Measurements from ENCODE around the gene BTNL2. TPM values are rescaled to one million over a fixed set of nuclear protein-coding genes. Genes with fewer than 3 reads are reported as not detected.
A peak's percentile ranks its signal among the peaks of the same experiment; 100 is the strongest.

BTNL2 gene
- total RNA-seq, 1 donor from 2014 or later, result not detected

DNA sequence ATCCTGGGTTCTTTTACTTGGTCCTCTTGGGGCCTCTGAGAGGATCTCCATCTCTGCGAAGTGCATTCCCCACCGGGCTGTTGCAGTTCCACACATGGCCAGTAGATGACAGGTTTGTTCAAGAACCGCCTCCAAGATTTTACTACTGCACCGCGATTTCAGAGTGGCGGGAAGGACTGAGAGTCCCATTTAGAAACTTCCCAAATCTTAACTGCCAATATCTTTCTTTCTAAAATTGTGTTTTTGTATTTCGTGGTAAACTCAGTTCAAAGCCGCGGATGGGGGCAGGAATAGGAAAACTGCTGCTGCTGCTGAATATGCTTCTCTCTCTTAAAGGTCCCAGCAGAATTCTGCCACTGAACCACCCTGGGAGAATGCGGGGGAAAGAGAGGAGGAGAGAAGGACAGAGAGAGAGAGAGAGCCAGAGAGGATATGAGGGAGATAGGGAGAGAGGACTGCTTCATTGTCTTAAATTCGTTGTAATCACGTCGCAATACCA lies 8.6 kb upstream of the BTNL2 start:
- ATAC-seq (peak; percentile 93), DNase-seq (ENCODE audit: low spot score) (peak; percentile 70)

DNA sequence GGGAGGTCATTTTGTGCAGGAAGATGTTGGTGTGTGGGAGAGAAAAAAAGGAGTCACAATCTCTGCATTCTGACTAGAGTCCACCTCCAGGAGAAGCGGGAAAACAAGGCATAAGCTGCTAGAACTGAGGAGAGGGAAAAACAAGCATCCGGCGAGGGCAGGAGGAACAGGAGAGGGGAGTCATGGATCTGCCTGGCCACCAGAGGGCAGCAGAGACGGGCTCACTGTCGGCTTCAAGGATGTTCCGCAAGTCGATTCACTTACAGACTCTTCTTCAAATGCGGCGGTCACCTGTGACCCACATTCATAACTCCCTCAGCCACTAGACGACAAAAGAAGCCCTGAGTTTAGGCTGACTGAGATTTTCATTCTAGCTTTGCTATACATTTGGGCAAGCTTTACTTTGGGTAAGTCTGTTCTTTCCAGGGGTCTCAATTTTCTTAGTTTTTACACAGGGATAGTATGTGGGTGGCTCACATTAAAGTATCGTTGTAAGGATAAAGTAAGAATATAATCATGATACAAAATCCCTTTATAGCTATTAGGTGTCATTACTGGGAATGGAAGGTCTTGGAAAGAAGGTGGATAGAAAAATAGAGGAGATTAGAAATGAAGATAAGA lies 6.6 kb upstream of the BTNL2 start:
- ATAC-seq, result peak; percentile 91
- DNase-seq (ENCODE audit: low spot score), result peak; percentile 74

DNA sequence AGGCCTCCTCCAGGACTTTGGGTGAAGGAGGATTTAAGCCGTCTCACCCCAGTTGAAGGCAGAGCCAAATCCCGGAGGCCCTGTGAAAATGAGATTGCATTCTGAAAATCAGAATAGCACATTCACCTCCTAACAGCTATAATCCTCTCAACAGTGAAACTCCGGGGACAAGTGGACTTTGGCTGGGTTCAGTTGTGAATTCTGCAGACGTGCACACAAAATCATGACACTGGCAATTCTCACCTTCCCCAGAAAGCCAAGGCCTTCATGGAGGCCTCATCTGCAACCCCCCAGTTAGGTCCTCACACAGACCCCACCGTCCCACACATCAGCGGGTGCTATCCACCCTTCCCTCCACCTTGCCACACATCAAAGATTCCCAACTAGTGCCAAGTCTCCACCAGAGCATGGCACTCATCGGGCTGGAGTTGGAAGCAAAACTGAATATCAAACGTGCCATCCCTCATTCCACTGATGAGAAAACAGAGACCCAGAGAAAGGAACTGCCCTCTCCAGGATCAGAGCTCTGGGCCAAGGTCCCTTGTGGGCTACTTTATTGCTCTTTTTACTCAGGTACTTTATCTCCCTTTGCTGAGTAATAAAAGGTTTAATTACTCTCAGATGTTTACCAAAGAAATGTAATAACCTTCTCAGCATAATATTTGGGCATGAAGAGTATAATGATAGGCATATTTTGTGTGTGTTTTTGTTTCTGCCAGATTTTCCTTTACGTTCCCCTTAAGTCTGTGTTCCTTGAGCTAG lies 4.8 kb upstream of the BTNL2 start:
- ATAC-seq (no peak), DNase-seq (ENCODE audit: low spot score) (no peak)

DNA sequence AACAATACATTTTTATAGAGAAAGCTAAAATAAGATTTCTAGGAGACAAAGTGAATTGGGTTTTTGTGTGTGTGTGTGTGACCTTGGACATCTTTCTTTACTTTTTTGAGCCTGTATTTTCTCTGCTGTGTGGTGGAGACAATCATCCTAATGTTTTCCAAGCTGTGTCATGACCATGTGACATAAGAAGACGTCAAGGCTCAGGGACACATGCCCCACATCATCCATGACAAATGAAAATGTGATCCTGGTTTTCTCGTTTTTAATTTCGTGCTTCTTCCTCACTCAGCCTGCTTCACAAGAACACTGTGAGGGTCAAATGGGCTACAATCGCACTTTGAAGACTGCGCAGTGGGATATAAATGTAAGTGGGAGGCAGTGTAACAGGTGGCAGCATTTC lies 3.9 kb upstream of the BTNL2 start:
- ATAC-seq, result no peak

DNA sequence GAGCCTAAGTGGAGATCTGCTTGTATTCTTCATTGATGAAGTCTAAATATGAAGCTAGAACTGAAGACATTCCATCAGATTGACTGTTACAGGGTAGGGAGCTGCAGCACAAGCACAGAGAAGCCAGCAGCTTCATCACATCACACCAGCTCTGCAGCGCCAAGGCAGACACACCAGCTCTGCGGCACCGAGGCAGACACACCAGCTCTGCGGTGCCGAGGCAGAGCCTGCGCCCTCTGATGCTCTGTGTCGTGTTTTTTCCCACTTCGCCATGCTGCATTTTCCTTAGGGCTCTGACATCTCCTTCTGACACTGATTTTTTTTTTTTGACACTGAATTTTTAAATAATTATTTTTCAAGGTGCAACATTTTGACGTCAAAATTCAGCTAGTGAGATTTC lies 784 bp downstream of the BTNL2 start:
- no peak for DNase-seq (ENCODE audit: low spot score)

More for the DNA sequence above, 3.9 kb upstream of the BTNL2 start:
- no peak for DNase-seq (ENCODE audit: low spot score)

DNA sequence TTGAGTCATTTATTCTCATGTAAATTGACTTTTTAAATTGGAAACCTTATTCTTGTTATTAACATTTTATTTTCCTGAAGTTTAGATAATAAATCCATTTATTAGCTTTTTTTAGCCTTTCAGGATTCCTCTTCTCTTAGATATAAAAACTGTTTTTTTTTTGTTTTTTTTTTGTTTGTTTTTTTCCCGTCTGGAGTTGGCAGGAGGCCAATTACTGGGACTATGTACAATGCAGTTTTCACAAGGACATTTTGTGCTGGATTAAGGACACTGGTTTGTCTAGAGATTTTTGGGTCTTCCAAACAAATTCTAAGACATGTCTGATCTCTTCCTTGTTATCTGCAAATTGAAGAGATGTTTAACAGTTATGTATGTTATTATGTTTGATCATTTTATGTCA lies 1.3 kb downstream of the BTNL2 start:
- no peak for ATAC-seq
- DNase-seq (ENCODE audit: low spot score), result no peak

More for the DNA sequence above, 784 bp downstream of the BTNL2 start:
- ATAC-seq, result no peak

DNA sequence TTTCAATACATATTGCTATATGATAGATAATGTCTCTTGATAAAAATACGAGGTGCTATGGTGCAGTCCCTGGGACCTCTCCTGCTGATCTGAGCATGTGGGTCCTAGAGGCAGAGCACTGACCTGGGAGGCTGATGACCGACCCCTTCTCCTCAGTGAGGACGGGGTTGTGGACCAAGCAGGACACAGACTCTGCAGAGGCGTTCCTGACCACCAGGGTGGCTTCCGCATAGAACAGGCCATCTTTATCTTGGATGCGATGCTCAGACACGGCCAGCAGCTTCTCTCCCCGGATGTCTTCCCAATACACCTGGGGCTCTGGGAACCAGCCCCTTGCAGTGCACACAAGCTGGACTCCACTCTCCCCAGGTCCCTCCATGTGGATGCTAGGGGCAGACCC lies 4.2 kb downstream of the BTNL2 start:
- DNase-seq (ENCODE audit: low spot score) (no peak), ATAC-seq (no peak)

DNA sequence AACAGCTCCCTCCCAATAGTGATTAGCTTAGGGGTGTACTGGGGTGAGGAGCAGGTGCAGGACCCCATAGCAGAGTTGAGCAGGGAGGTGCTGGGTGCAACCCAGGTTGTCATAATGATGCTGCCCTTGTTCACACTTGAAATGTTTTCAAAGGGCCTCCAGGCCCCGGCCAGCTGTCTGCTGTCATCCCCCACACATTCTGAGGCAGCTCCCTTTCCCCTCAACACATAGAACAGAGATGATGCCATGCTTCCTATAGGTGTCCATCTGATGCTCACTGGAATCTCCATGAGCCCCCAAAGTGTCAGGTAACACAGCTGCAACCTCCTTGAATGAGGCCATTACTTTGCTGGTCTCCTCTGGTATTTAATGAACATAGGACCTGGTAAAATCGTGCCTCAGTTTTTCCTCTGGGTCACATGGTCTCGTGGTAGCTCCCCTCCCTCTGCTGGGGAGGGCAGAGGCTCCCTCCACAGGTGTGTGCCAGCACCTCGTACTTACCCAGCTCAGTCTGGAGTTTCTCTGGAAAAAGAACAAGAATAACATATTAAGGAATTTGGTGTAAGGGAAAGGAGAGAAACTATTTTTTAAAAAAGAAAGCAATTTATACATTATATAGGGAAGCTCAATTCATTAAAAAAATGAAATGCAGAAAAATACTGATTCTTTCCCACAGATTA lies 5.6 kb downstream of the BTNL2 start:
- no peak for DNase-seq (ENCODE audit: low spot score)
- no peak for ATAC-seq

DNA sequence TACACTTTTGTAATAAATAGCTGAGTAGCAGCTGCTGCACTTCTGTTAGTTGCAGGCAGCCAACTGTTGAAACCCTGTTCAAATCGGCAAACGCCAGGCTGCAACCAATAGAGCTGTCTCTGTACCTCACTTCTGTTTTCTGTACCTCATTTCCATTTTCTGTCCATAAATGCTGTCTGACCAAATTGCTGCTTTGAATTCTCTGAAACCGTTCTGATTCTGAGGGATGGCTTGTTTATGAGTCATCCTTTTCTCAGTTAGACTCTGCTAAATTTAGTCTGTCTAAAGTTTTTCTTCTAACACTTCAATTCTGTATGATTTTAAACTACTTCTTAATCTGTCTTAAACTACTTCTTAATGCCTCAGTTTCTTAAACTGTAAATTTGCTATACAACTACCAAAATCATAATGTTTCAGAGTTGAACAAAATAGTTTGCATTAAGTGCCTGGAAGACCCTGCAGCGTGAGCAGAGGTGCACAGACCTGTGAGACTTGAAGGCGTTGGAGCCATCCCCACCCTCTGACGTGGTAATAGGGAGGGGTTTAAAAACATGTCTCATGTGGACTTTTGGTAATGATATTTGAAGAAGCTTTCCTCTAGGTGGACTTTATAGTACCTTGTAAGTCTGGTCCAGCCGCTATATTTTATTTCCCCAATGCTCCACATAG lies 9.6 kb downstream of the BTNL2 start:
- no peak for DNase-seq (ENCODE audit: low spot score)
- ATAC-seq, result no peak

DNA sequence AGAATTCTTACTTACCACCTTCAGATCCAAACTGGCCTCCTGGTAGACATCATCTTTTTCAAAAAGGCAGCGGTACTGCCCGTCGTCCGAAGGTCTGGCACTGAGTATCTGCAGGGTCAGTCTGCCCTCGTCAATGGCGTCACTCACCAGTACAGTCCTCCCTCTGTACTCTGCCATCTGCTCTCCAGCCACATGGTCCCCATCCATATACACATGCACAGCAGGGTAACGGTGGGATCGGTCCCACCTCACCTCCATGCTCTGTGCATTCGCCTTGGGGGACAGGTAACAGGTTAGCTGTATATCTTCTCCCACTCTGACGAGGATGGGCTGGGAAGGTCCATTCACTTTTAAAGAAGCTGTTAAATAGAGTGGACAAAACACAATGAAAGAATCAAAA lies 11.0 kb downstream of the BTNL2 start:
- DNase-seq (ENCODE audit: low spot score), result no peak
- no peak for ATAC-seq

DNA sequence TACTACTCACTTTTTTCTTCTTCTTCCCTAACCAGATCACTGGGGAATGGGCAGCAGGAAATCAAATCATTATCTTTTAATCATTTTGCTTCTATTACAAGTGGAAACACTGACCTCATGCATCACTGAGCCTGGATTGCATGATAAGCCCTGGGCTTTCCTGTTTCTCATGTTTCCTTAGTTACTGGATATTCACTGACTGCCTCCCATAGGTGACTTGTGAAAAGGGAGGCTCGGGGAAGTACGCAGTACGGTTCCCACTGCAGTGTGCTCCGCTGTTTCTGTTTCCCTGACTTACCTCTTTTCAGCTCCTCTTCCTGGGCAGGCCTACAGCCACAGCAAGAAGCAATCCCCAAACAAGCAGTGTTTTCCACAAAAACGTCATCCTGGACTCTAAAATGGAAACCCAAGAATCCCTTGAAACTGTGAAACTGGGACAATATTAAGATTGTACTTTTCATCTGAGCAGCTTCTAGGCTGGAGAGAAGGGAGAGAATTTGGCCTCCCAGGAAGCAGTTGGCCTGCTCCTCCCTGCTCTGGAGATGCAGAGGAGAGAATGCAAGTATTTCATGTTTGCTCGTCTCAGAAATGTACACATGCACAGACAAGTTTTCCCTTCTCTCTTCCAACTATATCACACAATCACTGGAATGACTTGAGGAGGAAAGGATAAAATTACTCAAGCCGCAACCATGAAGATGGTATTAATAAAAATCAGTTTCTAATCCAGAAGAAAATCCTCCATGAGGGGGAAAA lies 13.1 kb downstream of the BTNL2 start:
- no peak for DNase-seq (ENCODE audit: low spot score)

DNA sequence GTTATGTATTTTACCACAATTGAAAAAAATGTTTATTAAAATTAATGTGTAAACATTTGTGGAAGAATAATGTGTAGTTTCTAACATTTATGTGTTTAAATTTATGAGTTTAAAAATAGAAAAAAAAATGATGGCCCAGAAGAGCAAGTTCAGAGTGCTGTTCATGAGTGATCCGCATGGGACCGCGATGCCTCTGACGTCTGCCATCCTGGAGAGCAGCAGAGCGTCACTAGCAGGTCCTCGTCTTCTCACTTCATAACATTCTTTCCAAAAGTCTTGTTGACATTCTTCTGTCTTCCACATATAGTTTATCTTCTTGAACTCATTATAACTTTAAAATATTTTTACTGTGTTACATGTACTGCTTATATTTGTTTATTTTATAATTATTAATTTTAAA lies 15.5 kb downstream of the BTNL2 start:
- DNase-seq (ENCODE audit: low spot score), result no peak
- ATAC-seq, result no peak

More for the DNA sequence above, 13.1 kb downstream of the BTNL2 start:
- ATAC-seq, result peak; percentile 19

DNA sequence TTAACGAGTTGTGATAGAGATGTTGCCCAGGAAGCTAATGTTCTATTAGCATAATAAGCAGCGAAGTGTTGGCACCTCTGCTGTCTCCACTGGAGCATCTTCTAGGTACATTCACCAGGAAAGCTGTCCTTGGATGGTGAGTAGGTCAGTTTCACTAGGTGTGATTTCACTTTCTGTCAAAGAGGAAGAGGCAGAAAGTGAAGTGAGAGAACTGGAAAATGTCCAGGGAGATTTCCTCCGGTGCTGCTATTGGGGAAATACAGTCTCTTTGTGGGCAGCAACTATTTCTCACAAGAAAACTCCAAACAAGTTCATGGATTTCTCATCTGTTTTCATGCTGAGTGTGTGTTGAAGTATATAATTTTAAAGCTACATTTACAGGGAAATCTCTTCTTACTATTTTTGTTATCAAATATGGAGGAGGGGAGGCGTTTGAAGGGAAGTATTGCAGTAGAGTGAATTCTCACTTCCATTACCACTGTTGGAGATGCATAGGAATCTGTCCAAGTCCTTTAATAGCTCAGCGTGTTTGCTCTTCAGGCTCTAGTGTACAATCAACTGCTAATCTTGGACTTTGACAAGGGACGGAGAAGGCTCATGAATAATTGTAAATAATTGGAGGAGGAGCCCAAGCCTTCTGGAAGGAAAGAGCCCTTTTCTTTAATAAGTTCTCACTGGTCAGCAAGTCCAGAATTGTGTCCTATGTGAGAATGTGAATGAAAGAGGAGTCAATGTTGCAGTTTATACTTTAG lies 19.2 kb downstream of the BTNL2 start:
- no peak for ATAC-seq
- no peak for DNase-seq (ENCODE audit: low spot score)

DNA sequence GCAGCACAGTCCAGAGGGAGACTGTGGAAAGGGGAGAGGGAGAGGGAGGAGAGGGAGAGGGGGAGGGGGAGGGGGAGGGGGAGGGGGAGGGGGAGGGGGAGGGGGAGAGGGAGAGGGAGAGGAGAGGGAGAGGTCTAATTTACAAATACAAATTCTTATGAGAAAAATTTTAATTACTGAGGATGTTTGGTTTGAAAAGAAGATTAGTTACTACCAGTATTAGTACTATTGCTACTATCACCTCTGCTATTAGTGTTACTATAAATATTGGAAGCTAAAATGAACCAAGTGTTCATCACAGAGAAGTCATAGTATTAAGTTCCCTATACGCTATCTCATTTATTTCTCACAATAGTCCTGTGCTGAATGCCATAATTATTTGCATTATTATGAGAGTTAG lies 20.9 kb downstream of the BTNL2 start:
- no peak for DNase-seq (ENCODE audit: low spot score)
- no peak for ATAC-seq

DNA sequence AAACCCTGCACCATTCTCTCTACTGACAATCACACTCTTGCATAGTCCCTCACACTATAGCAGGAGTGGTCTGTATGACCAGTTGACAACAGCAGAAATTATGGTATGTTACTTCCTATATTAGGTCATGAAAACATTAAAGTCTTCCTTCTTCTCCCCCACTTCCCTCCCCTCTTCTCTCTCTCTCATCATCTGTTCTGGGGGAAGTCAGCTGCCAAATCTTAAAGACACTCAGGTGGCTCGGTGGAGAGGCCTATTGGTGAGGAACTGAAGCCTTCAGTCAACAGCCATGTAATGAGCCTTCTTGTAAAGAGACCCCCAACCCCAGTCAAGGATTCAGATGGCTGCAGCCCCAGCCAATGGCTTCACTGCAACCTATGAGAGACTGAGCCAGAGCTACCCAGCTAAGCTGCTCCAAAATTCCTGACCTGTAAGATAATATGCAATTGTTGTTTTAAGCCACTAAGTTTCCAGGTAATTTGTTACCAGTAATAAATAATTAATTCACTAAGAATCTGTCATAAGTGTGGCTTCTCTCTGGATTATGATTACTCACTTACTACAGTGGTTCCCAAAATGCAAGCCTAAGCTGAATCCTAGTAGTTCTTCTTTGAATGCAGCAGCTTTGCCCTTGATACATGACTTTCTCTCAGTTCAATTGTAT lies 24.1 kb downstream of the BTNL2 start:
- ATAC-seq (no peak), DNase-seq (ENCODE audit: low spot score) (no peak)

DNA sequence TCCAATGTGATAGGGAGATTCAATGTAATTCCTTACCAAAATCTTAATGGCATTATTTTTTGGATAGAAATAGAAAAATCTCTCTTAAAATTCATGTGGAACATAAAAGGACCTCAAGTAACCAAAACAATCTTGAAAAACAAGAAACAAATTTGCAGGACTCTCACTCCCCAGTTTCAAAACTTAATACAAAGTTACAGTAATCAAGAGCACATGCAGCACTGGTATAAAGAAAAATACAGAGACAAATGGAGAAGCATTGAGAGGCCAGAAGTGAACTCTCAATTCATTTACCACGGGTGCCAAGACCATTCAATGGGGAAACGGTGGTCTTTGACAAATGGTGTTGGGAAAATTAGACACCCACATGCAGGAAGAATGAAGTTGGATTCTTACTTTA lies 27.4 kb downstream of the BTNL2 start:
- no peak for DNase-seq (ENCODE audit: low spot score)
- ATAC-seq, result no peak

DNA sequence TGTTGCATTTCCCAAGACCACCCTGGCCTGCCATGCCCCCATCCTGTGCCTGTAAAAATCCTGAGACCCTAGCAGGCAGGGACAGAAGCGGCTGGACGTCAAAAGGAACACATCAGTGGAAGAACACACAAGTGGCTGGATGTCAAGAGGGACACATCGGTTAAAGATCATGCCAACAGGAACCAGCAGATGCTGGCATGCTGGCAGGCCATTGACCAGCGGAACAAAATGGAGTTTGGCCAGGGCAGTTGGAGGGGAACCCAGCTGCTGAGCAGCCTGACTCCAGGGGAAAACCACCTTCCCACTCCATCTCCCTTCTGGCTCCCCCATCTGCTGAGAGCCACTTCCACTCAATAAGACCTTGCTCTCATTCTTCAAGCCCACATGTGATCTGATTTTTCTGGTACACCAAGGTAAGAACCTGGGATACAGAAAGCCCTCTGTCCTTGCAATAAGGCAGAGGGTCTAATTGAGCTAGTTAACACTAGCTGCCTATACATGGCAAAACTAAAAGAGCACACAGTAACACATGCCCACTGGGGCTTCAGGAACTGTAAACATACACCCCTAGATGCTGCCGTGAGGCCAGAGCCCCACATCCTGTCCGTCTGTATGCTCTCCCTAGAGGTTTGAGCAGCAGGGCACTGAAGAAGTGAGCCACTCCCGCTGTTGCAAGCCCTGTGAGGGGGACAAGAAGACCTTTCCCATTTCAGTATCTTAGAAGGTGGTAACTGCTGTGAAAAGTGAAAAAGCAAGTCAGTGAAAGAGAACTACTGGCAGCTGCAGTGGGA lies 31.0 kb downstream of the BTNL2 start:
- ATAC-seq, result no peak
- no peak for DNase-seq (ENCODE audit: low spot score)

DNA sequence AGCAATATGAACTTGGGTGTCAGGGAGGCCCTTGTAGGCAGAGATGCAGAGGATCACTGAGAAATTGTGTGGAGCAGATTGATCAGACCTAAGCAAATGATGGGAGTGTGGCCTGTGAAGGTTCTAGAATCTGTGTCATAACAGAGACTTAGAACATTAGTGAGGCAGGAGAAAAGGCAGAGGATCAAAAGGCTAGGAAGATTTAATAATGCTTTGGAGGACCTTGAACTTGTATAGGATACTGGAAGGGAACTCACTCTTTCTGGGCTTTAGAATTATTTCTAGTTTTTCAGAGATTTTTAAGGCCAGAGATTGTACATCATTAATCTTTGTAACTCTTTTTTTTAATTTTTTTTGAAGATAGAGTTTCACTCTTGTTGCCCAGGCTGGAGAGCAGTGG lies 35.2 kb downstream of the BTNL2 start, which contains the start of gene TSBP1:
TSBP1 (minus strand) TSS at position 101 of the 400 bp plus-strand sequence. CDS start 197 bp downstream, outside the sequence.
- DNase-seq (ENCODE audit: low spot score), result no peak
- ATAC-seq, result no peak
